Right cardiac atrium (tissue), 5 donors: ENCODE data around the gene TAS2R50. TPM values are rescaled to one million over a fixed set of nuclear protein-coding genes. Genes with fewer than 3 reads are reported as not detected.

Experiments
- ATAC-seq, 2 donors: fragments of 200-7000 bp; cut with Tn5 transposase; one replicate each; pipeline versions ENCODE4 v1.8.0 to v1.9.1; 2020; ENCODE audit warnings: moderate library complexity in 2 of 2, mild to moderate bottlenecking in 1 of 2
- DNase-seq, 3 donors: peaks; one replicate each; pipeline ENCODE4 v3.0.0-alpha.2; 2020
- H3K27ac ChIP-seq: one replicate; pipeline ENCODE4 v1.5.1; 2013; ENCODE audit warnings: mild to moderate bottlenecking, low read length, control low read depth, moderate library complexity
- H3K27me3 ChIP-seq: one replicate; pipeline ENCODE4 v1.6.1; 2013; ENCODE audit not compliant: control insufficient read depth, insufficient read depth
- H3K4me1 ChIP-seq: one replicate; pipeline ENCODE4 v1.6.1; 2013; ENCODE audit warnings: low read length; ENCODE audit not compliant: control insufficient read depth, insufficient read depth
- H3K4me3 ChIP-seq: one replicate; pipeline ENCODE4 v1.5.1; 2013; ENCODE audit warnings: low read length, control low read depth
- H3K9me3 ChIP-seq: one replicate; pipeline ENCODE4 v1.6.1; 2013; ENCODE audit warnings: low read length; ENCODE audit not compliant: control insufficient read depth
- WGBS: extraction: QIAGEN DNeasy Blood & Tissue Kit; methylation state at CpG from one replicate; pipeline ENCODE4 v1.1.7; 2013; 5-methylcytosine and 5-hydroxymethylcytosine counted together
- intact Hi-C, 4 donors: fragments of 100-400 bp; cut with DNase I; formaldehyde crosslinking; loops; one replicate each; pipeline versions ENCODE4 v1.11.0 to v1.14.0; 2022 to 2023
- polyA plus RNA-seq: library from polyadenylated mRNA; stranded (reverse); fragments of 200-250 nt; gene quantifications from one replicate; pipeline ENCODE4 v1.2.3, GENCODE V29; 2013
- total RNA-seq, 4 donors: library from RNA; stranded (reverse); fragmentation: NEBNext Ultra II Directional; extraction: Animal tissue kit (Norgen Biotek cat#: 25700); gene quantifications; one replicate each; pipeline ENCODE4 v1.2.1, GENCODE V29; 2021
- donor health status: healthy with polysubstance abuse.
- donor health status: DM: no; HTN: yes; CAD: no.
- donor health status: DM: no; HTN: no; CAD: no.
- donor health status: DM: no; HTN: yes; CAD: no; lungs with severe emphysema.
- donor health status: DM: yes; HTN: yes; CAD: no.

TAS2R50 gene
- total and polyA plus RNA-seq, 5 donors = 0.09 to 1.1 (median 0.63) TPM

DNA sequence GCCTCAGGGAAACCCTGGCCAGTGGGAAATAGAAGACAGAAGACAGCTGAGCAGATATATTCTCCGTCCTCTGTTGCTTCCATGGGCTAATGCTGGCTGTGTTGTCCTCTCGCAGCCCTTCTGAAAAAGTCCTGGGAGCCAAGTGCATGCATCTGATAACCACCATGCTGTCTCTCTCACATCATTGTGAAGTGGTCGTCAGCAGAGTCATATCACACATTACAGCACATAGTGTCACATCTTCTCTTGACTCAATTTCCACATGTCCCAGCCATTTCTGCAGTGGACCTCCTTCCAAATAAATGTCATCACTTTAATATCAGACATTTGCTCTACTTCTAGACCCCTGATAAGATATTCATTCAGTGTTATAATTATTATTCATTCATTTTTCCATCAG lies 7.6 kb upstream of the TAS2R50 start:
- Histone ChIP-seq H3K9me3 (no peaks in the 10 kb centered on the region), H3K27ac (peak overlapping the region; percentile 28), H3K4me1 (peaks cover 7% of the 10 kb centered on the region), H3K4me3 (no peak overlapping the region), H3K27me3 (no peaks in the 10 kb centered on the region)
- intact Hi-C loops = no loop called here
- WGBS = 57% methylated on average over 3 of the region's 3 CpGs
- ATAC-seq = peak; percentile 41 to 61
- DNase-seq = no peak

DNA sequence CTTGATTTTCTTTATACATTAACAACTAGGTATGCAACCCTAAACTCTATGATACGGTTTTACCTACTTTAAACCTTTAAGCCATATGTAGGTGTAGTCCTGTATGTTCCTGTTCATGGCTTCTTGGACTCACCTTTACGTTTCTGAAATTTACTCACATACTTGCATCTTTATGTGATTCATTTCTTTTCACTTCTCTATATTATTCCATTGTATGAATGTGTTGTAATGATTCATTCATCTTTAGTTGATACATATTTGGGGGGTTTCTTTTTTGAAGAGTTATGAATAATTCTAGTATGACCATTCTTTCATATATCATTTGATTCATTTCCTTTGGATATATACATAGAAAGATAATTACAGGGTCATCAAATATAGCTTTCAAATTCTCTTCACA lies 2.4 kb upstream of the TAS2R50 start:
- Histone ChIP-seq H3K27ac (no peak overlapping the region), H3K9me3 (no peaks in the 10 kb centered on the region), H3K4me3 (no peak overlapping the region), H3K27me3 (no peaks in the 10 kb centered on the region), H3K4me1 (peaks cover 5% of the 10 kb centered on the region)
- no peak for DNase-seq
- no peak for ATAC-seq
- WGBS = 98% methylated on average over 2 of the region's 2 CpGs
- intact Hi-C loops = no loop called here

DNA sequence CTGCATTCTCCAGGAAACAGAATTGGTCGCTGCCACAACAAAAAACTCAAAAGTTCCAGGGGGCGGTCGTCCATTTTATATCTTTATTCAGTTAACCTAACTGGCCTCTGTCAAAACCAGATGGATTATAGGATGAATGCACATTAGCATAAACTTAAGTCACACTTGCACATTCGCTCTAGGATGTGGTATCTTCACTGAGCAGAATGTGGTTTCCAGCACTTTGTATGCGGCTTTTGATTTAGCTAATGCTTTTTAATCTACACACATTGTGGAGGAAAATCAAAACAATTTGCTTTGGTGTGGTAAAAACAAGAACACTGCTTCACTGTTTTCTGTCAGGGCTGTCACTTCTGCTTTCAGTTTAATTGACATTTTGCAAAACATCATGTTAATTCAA lies 4.5 kb downstream of the TAS2R50 start:
- ATAC-seq (no peak), DNase-seq (no peak)
- Histone ChIP-seq H3K4me3 (no peak overlapping the region), H3K27ac (no peak overlapping the region), H3K27me3 (no peaks in the 10 kb centered on the region), H3K4me1 (no peaks in the 10 kb centered on the region), H3K9me3 (no peaks in the 10 kb centered on the region)
- WGBS = 89% methylated on average over 5 of the region's 5 CpGs
- intact Hi-C loops = no loop called here

DNA sequence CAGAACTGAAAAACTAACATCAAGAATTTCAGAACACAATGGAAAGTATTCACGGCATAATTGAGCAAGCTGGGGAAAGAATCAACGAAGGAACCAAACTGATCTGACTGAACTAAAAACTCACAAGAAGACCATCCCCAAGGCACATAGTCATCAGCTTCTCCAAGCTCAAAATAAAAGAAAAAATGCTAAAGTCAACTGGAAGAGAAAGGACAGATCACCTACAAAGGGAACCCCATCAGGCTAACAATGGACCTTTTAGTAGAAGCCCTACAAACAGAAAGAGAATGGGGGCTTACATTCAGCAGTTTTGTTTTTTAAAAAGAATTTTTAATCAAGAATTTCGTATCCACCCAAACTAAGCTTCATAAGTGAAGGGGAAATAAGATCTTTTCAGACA lies 11.7 kb downstream of the TAS2R50 start:
- no peak for ATAC-seq
- WGBS = 90% methylated on average over 3 of the region's 3 CpGs
- Histone ChIP-seq H3K4me3 (no peak overlapping the region), H3K4me1 (no peaks in the 10 kb centered on the region), H3K27me3 (no peaks in the 10 kb centered on the region), H3K9me3 (no peaks in the 10 kb centered on the region), H3K27ac (no peak overlapping the region)
- intact Hi-C loops = no loop called here
- DNase-seq = no peak

DNA sequence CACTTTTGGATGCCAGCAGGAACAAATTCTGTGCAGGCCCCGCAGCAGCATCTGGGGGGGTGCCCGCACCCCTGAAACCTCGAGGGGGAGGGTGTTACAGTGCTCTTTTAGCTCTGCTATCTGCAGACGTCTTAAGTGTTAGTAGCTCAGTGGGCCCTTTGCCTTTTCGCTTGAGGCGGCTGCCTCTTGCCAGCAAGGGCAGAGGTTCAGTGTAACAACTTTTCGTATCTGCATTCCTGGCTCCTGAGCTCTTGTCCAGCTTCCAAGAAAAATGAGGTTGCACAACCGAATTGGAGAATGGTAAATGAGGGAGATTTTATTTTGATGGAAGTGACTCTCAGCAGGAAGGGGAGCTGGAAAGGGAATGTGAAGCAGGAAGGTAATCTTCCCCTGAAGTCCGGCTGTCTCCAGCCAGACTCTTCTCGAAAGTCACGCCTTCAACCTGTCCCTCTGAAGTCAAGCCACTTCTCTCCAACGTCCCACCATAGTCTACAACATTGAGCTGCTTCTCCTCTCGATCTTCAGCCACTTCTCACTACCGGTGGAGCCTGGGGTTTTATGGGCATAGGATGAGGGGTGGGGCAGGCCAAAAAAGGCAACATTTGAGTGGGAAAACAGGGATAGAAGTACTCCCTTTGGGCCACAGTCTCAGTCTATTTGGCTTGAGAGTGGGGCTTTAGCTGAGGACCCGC lies 17.8 kb downstream of the TAS2R50 start:
- no peaks in the 10 kb centered on the region for H3K9me3 ChIP-seq
- H3K4me1 ChIP-seq = peaks cover 5% of the 10 kb centered on the region
- intact Hi-C loops = no loop called here
- no peak overlapping the region for H3K27ac ChIP-seq
- peak; percentile 58 to 84 (median 75) for DNase-seq
- H3K27me3 ChIP-seq = no peaks in the 10 kb centered on the region
- peak; percentile 95 to 96 for ATAC-seq
- WGBS = 44% methylated on average over 15 of the region's 15 CpGs
- H3K4me3 ChIP-seq = no peak overlapping the region

DNA sequence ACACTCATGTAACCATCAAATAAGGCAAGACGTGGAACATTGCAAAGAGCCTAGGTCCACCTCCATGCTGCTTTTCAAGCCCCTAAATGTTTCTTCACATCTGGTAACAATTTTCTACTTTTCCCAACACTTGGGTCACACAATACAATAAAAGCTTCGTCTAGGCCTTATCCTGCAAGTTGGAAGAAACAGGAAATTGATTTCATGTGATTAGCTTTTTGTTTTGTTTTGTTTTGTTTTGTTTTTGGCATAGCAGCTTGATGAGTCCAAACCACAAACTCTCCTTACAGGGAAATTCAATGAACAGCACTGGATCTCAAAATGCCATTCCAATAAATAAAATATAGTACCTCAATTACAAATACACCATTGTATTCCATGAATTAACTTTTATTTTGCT lies 19.3 kb downstream of the TAS2R50 start:
- ATAC-seq = no peak
- no peak overlapping the region for H3K27ac ChIP-seq
- DNase-seq = no peak
- peaks cover 5% of the 10 kb centered on the region for H3K4me1 ChIP-seq
- H3K27me3 ChIP-seq = no peaks in the 10 kb centered on the region
- no peaks in the 10 kb centered on the region for H3K9me3 ChIP-seq
- intact Hi-C loops = no loop called here
- 56% methylated on average over 2 of the region's 2 CpGs for WGBS
- no peak overlapping the region for H3K4me3 ChIP-seq

DNA sequence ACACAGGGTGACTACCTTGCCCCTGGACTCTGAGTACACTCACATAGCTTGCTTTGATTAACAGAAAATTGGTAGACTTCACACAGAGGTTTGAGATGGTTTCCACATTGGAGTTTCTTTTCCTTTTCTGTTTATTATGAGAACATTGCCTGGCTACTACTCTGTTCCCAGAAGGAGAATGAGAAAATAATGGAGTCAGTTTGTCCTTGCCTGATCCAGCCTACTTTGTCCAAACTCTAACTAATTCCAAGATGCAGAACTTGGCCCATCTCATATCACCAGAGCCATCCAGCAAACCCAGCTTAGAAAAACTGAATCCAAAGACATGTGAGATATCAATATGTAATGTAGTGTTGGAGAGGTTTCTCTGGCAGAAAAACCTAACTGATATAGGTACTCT lies 20.4 kb downstream of the TAS2R50 start:
- Histone ChIP-seq H3K27me3 (no peaks in the 10 kb centered on the region), H3K9me3 (no peaks in the 10 kb centered on the region), H3K4me1 (peaks cover 5% of the 10 kb centered on the region), H3K27ac (no peak overlapping the region), H3K4me3 (no peak overlapping the region)
- DNase-seq (no peak), ATAC-seq (peak in 1 of 2 donors; percentile 54)
- intact Hi-C loops = no loop called here

DNA sequence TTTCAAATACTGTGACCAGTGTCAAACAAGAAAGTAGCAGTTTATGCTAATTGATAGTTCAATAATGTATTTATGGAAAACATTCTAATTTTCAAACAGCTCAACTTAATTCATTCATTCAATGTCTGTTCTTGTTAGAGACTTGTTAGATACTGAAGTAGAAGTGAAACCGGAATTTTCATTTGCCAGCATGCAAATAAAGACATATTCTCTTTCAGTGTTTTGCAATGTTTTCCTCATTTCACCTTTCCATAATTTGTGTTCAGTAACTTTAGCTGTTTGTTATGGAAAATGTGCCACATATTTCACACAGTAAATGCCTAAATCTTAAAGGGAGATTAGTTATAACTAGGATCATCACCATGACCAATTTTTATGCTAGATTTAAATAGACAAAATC lies 21.2 kb downstream of the TAS2R50 start:
- no peak for DNase-seq
- 98% methylated on average over 1 of the region's 1 CpG for WGBS
- peaks cover 5% of the 10 kb centered on the region for H3K4me1 ChIP-seq
- H3K27me3 ChIP-seq = no peaks in the 10 kb centered on the region
- no peak overlapping the region for H3K4me3 ChIP-seq
- no peaks in the 10 kb centered on the region for H3K9me3 ChIP-seq
- intact Hi-C loops = no loop called here
- ATAC-seq = no peak
- H3K27ac ChIP-seq = no peak overlapping the region

DNA sequence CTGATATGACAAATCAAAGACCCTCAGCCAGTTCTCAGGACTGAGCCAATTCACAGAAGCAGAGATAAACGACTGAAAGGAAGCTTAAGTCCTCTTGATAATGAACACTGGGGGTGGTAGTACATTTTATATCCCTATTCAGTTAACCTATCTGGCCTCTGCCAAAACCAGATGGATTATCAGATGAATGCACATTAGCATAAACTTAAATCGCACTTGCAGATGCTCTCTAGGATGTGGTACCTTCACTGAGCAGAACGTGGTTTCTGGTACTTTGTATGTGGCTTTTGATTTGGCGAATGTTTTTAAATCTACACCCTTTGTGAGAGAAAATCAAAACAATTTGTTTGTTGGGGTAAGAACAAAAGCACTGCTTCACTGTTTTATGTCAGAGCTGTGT lies 26.5 kb downstream of the TAS2R50 start:
- intact Hi-C loops = no loop called here
- peaks cover 2% of the 10 kb centered on the region for H3K4me1 ChIP-seq
- ATAC-seq = no peak

DNA sequence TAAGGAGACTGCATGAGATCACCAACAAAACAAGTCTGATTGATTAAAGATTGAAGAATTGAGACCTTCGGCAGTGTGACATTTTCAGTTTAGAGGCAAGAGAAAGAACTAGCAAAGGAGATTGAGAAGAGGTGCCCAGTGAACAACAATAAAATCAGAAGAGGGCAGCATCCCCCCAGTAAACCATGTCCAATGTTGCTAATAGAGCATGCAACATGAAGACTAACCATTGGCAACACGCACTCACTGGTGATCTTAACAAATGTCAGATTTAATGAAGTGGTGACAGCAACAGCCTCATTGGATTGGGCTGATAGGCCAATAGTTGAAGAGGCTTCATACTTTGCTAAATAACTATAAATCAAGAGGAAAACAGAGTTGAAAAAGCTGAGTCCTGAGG lies 26.9 kb downstream of the TAS2R50 start:
- intact Hi-C loops = no loop called here
- Histone ChIP-seq H3K9me3 (no peaks in the 10 kb centered on the region), H3K4me1 (peaks cover 2% of the 10 kb centered on the region), H3K4me3 (no peak overlapping the region), H3K27me3 (no peaks in the 10 kb centered on the region), H3K27ac (no peak overlapping the region)
- WGBS = 86% methylated on average over 2 of the region's 2 CpGs
- DNase-seq = no peak
- ATAC-seq = no peak

More for the DNA sequence above, 26.5 kb downstream of the TAS2R50 start:
- 66% methylated on average over 4 of the region's 4 CpGs for WGBS
- H3K4me3 ChIP-seq = no peak overlapping the region
- H3K27me3 ChIP-seq = no peaks in the 10 kb centered on the region
- no peak for DNase-seq
- no peak overlapping the region for H3K27ac ChIP-seq
- no peaks in the 10 kb centered on the region for H3K9me3 ChIP-seq

DNA sequence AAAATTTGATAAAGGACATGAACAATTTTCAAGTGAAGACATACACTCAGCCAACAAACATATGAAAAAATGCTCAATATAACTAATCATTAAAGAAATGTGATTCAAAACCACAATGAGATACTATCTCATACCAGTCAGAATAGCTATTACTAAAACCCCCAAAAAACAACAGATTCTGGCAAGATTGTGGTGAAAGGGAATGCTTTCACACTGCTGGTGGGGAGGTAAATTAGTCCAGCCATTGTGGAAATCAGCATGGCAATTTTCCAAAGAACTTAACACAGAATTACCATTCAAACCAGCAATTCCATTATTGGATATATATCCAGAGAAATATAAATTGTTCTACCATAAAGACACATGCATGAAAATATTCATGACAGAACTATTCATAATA lies 29.0 kb downstream of the TAS2R50 start:
- intact Hi-C loops = no loop called here
- H3K4me3 ChIP-seq = no peak overlapping the region
- H3K9me3 ChIP-seq = no peaks in the 10 kb centered on the region
- H3K4me1 ChIP-seq = peaks cover 2% of the 10 kb centered on the region
- no peak for ATAC-seq
- no peak for DNase-seq
- no peak overlapping the region for H3K27ac ChIP-seq
- H3K27me3 ChIP-seq = no peaks in the 10 kb centered on the region

DNA sequence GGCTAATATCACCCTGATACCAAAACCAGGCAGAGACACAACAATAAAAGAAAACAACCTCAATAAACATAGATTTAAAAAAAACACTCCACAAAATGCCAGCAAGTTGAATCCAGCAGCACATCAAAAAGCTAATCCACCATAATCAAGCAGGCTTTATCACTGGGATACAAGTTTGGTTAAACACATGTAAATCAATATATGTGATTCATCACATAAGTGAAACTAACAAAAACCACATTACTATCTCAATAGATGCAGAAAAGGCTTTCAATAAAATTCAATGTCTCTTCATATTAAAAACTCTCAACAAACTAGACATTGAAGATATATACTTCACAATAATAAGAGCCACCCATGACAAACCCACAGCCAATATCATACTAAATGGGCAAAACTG lies 30.6 kb downstream of the TAS2R50 start:
- no peaks in the 10 kb centered on the region for H3K27me3 ChIP-seq
- no peak for ATAC-seq
- no peaks in the 10 kb centered on the region for H3K9me3 ChIP-seq
- intact Hi-C loops = no loop called here
- H3K4me1 ChIP-seq = peaks cover 2% of the 10 kb centered on the region
- H3K27ac ChIP-seq = no peak overlapping the region
- no peak for DNase-seq
- H3K4me3 ChIP-seq = no peak overlapping the region
